ENCODE measurements around the gene KIAA1958.

KIAA1958 gene

DNA sequence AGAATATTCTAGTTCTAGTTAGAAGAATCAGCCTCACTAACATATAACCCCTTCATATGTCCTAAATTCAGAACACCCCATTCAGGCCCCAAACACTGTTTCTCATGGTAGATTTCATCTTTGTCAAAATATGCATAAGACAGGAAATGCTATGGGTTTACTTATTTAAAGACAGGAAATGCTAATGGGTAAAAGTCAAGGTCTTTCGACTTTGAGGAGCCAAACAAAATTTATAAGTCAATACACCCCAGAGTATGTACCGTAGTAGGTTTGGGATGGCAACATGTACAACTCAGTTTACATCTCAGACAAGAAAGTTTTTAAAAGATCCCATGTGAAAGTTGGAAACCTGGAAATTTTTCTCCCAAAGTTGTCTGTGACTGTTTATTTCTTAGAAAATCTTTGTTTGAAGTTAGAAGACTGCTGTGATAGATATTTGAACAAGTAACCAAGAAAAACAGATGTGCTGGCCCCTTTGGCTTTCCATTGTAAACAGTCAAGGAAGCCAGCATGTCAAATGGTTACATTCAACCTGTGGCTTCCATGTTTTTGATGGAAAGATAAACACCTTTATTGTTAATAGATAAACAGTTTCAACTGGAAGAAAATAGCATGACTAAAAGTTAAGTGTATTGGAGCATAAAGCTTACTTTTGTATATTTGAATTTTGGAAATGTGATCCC is 129.1 kb downstream of the KIAA1958 start:
- Histone ChIP-seq H3K9me3 (ENCODE audit: low read length) (no peaks in the 10 kb centered on the region), H3K4me2 (ENCODE audit: low read length) (no peak overlapping the region), H3K36me3 (ENCODE audit: insufficient read depth, low read length) (peaks cover 8% of the 10 kb centered on the region), H4K20me1 (ENCODE audit: insufficient read depth, low read length) (no peaks in the 10 kb centered on the region), H3K79me2 (ENCODE audit: insufficient read depth, low read length) (no peaks in the 10 kb centered on the region), H3K9me2 (ENCODE audit: low read depth, low read length) (no peaks in the 10 kb centered on the region), H3K9ac (ENCODE audit: low read length) (no peak overlapping the region), H3K27me3 (ENCODE audit: insufficient read depth, low read length) (no peaks in the 10 kb centered on the region), H3F3A (ENCODE audit: insufficient read depth, low read length) (no peaks in the 10 kb centered on the region), H3K27ac (ENCODE audit: low read depth, low read length, poor library complexity, severe bottlenecking) (no peak overlapping the region), H2AFZ (ENCODE audit: low read length) (no peak overlapping the region), H3K4me1 (ENCODE audit: insufficient read depth, low read length, severe bottlenecking) (no peaks in the 10 kb centered on the region), H3K4me3 (ENCODE audit: low read depth, low read length, poor library complexity, severe bottlenecking) (no peak overlapping the region)
- TF ChIP-seq EZH2 (IDR thresholded peaks at IDR 0.05; ENCODE audit: borderline replicate concordance, low read length) = no peak
- TF ChIP-seq, protein P1, sequence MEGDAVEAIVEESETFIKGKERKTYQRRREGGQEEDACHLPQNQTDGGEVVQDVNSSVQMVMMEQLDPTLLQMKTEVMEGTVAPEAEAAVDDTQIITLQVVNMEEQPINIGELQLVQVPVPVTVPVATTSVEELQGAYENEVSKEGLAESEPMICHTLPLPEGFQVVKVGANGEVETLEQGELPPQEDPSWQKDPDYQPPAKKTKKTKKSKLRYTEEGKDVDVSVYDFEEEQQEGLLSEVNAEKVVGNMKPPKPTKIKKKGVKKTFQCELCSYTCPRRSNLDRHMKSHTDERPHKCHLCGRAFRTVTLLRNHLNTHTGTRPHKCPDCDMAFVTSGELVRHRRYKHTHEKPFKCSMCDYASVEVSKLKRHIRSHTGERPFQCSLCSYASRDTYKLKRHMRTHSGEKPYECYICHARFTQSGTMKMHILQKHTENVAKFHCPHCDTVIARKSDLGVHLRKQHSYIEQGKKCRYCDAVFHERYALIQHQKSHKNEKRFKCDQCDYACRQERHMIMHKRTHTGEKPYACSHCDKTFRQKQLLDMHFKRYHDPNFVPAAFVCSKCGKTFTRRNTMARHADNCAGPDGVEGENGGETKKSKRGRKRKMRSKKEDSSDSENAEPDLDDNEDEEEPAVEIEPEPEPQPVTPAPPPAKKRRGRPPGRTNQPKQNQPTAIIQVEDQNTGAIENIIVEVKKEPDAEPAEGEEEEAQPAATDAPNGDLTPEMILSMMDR (IDR thresholded peaks at IDR 0.05; ENCODE audit: low read length) = no peak

DNA sequence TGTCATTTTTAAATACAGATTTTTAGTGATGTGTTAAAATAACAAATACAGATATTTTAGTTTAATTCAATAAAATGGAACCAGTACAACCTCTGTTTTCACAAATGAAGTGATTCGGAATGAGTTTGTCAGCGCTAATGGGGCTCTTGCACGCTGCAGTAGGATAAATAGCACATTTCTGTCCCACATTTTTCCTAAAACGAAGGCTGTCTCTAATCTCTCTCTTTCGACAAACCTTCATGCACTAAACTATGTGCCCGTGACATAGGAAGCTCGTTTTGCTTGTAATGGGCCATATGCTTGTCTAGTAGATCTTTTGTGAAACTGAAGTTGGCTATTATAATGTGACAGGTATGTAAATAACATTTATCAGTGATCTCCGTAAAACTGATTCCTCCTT is 130.7 kb downstream of the KIAA1958 start:
- H3K9me2 ChIP-seq (ENCODE audit: low read depth, low read length) = no peaks in the 10 kb centered on the region
- no peak overlapping the region for H3K27ac ChIP-seq (ENCODE audit: low read depth, low read length, poor library complexity, severe bottlenecking)
- H3K9ac ChIP-seq (ENCODE audit: low read length) = no peak overlapping the region
- H3K9me3 ChIP-seq (ENCODE audit: low read length) = no peaks in the 10 kb centered on the region
- H3F3A ChIP-seq (ENCODE audit: insufficient read depth, low read length) = no peaks in the 10 kb centered on the region
- H3K4me2 ChIP-seq (ENCODE audit: low read length) = no peak overlapping the region
- H2AFZ ChIP-seq (ENCODE audit: low read length) = no peak overlapping the region
- peaks cover 8% of the 10 kb centered on the region for H3K36me3 ChIP-seq (ENCODE audit: insufficient read depth, low read length)
- H3K79me2 ChIP-seq (ENCODE audit: insufficient read depth, low read length) = no peaks in the 10 kb centered on the region
- H3K4me3 ChIP-seq (ENCODE audit: low read depth, low read length, poor library complexity, severe bottlenecking) = no peak overlapping the region
- TF ChIP-seq, protein P1 (IDR thresholded peaks at IDR 0.05; ENCODE audit: low read length) = no peak
- no peak for TF ChIP-seq EZH2 (IDR thresholded peaks at IDR 0.05; ENCODE audit: borderline replicate concordance, low read length)
- H4K20me1 ChIP-seq (ENCODE audit: insufficient read depth, low read length) = no peaks in the 10 kb centered on the region
- no peaks in the 10 kb centered on the region for H3K27me3 ChIP-seq (ENCODE audit: insufficient read depth, low read length)
- H3K4me1 ChIP-seq (ENCODE audit: insufficient read depth, low read length, severe bottlenecking) = peaks cover 5% of the 10 kb centered on the region

DNA sequence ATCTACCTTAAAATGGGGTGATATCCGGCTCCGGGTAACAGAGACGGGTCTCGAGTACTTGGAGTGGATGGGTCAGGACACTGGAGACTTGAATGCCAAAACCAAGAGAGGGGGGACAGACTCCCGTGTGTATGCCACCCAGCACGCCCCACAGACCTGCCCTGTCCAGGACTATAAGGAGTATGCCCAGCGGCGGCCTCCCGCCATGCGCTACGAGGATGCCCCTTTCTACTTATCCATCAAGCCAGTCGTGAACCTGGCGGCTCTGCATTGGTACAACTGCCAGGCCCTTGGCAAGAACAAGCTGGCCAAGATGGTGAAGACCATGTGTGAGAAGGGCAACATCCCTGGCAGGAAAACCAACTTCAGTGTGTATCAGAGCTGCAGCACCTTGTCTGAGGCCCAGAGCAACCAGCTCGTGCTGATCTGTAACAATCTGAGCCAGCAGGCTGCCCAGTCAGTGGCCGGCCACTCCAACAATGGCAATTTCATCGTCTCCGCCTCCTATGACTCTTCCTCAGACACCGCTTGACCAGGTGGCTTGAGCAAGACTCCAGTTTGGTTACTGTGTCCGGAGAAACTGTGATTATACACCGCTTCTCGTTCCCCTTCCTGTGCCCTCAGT is 131.9 kb downstream of the KIAA1958 start:
- peaks cover 5% of the 10 kb centered on the region for H3K4me1 ChIP-seq (ENCODE audit: insufficient read depth, low read length, severe bottlenecking)

More for the DNA sequence above, 131.9 kb downstream of the KIAA1958 start:
- H3K36me3 ChIP-seq (ENCODE audit: insufficient read depth, low read length) = peaks cover 8% of the 10 kb centered on the region
- no peak for TF ChIP-seq EZH2 (IDR thresholded peaks at IDR 0.05; ENCODE audit: borderline replicate concordance, low read length)
- TF ChIP-seq, protein P1 (IDR thresholded peaks at IDR 0.05; ENCODE audit: low read length) = no peak
- H2AFZ ChIP-seq (ENCODE audit: low read length) = no peak overlapping the region
- no peak overlapping the region for H3K4me3 ChIP-seq (ENCODE audit: low read depth, low read length, poor library complexity, severe bottlenecking)
- H3K27me3 ChIP-seq (ENCODE audit: insufficient read depth, low read length) = no peaks in the 10 kb centered on the region
- H3K27ac ChIP-seq (ENCODE audit: low read depth, low read length, poor library complexity, severe bottlenecking) = no peak overlapping the region
- H3K9me3 ChIP-seq (ENCODE audit: low read length) = no peaks in the 10 kb centered on the region
- H3K4me2 ChIP-seq (ENCODE audit: low read length) = no peak overlapping the region
- H3K9ac ChIP-seq (ENCODE audit: low read length) = no peak overlapping the region
- no peaks in the 10 kb centered on the region for H3K9me2 ChIP-seq (ENCODE audit: low read depth, low read length)
- H3K79me2 ChIP-seq (ENCODE audit: insufficient read depth, low read length) = no peaks in the 10 kb centered on the region
- no peaks in the 10 kb centered on the region for H4K20me1 ChIP-seq (ENCODE audit: insufficient read depth, low read length)
- no peaks in the 10 kb centered on the region for H3F3A ChIP-seq (ENCODE audit: insufficient read depth, low read length)
